GM12801 (cell line): Measurements from ENCODE around the gene CDH13.

Experiments
- TF ChIP-seq, protein P1 (sequence below): IDR thresholded peaks from one replicate; pipeline ENCODE4 v1.5.1; 2011; ENCODE audit warnings: control low read depth; ENCODE audit not compliant: insufficient read length; ENCODE audit errors: extremely low read depth

CDH13 gene

DNA sequence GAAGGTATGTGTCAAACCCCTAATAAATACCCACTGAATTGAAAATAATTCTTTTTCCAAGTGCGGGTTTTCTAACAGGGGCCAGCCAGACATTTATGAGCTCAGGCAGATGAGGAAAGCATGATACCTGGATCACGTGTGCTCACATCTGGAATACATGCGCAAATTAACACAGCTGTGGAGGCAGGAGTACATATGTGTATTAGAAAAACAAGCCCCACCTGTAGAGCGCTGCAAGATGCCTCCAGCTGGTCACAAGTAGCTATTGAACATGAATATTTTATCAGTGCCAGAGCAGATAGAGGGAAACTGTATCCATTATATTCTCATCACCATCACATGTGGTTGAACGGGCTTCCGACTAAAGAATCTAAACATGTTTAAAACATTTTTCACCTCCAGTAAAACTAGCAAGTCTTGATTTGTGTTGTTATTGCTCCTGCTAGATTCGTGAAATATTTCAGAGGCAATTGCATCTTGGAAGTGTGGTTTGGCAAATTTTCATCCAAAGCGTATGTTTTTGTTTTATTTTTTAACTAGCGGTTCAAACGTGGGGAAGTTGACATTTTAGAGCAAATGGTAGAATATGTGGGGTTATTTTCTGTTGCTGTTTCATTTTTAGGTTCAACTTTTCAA is 482.8 kb downstream of the CDH13 start:
- TF ChIP-seq, protein P1, sequence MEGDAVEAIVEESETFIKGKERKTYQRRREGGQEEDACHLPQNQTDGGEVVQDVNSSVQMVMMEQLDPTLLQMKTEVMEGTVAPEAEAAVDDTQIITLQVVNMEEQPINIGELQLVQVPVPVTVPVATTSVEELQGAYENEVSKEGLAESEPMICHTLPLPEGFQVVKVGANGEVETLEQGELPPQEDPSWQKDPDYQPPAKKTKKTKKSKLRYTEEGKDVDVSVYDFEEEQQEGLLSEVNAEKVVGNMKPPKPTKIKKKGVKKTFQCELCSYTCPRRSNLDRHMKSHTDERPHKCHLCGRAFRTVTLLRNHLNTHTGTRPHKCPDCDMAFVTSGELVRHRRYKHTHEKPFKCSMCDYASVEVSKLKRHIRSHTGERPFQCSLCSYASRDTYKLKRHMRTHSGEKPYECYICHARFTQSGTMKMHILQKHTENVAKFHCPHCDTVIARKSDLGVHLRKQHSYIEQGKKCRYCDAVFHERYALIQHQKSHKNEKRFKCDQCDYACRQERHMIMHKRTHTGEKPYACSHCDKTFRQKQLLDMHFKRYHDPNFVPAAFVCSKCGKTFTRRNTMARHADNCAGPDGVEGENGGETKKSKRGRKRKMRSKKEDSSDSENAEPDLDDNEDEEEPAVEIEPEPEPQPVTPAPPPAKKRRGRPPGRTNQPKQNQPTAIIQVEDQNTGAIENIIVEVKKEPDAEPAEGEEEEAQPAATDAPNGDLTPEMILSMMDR = no peak

DNA sequence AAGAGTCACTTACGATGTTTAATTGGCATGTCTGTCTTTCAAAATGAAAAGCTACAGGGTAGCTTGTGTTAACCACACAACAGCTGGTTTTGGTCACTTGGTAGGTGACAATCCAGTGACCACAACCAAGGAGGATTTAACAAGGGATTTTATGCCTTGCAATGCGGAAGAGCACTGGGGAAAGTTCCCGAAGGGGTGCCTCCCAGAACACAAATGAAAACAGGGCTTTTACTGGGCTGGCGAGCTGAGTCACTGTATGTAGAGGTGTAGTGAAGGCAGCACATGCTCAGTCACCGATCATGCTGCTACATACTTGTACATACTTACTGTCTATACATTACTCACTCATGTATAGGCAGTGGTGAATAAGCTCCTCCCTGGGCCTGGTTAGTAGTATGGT is 483.5 kb downstream of the CDH13 start:
- TF ChIP-seq, protein P1 = no peak

DNA sequence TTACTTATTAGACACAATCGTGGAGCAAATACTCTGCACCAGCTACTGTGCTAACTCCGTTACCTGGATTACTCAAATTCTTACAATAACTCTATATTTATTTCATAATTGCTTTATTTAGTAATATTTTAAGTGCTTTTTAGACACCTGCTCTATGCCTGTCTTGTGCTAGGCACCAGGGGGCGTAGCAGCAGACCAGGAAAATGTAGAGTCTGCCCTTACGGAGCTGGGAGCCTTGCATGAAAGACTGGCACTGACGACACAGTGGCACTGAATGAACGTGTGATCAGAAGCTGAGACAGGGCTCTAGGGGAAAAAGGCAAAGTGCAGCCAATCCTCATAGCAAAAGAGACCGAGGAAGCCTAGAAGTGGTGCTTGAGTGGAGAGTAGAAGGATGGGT is 486.5 kb downstream of the CDH13 start:
- TF ChIP-seq, protein P1 = no peak

- TF ChIP-seq, protein P1 = no peak
These were observed 487.0 kb downstream of the CDH13 start for GRCh38 chr16:83113811-83114210.

DNA sequence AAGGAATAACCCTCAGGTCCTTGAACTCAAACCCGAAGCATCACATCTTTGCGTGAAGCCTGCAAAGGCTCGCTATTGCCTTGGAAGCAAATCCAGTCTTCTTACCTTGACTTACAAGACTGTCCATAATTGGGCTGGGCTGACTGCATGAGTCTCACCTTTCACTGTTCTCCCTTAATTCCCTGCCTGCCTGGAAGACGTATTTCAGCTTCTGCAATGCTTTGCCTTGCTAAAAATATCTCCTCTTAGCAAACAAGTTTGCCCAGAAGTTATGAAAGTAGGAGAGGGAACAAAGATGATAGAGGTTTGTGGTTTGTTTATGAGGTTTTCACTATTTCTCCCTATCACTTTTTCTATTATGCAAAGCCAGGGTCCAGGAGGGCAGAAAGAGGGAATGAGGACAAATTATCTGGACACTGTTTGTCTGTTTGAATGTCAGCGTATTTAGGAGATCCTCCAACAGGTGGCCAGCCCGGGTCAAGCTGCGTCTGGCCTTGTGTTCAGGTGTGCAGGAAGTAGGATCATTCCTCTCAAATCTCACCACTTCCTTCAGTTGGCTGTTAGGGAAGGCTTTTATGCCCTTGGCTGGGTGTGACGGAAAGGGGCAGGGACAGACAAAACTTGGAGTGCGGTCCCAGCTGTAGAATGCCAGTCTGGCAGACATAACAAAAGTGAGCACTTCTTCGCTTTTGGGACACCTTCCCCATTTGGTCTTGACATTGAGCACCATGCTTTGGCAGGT is 488.9 kb downstream of the CDH13 start:
- TF ChIP-seq, protein P1 = no peak

GRCh38 chr16:83116274-83116892 is 489.6 kb downstream of the CDH13 start:
- TF ChIP-seq, protein P1 = no peak

GRCh38 chr16:83117810-83118209 is 491.0 kb downstream of the CDH13 start:
- TF ChIP-seq, protein P1 = no peak
